ENCODE results near the gene ADH1B.
A peak's percentile ranks its signal among the peaks of the same experiment; 100 is the strongest.

Gene ADH1B

GRCh38 chr4:99336553-99336952, 15.4 kb upstream of the ADH1B start:
- H3K4me3 ChIP-seq: no peak overlapping the region
- H3K4me1 ChIP-seq: peaks cover 0 to 14% (median 0%) of the 10 kb centered on the region in 4 donors
- H3K36me3 ChIP-seq: no peaks in the 10 kb centered on the region
- intact Hi-C loops (cut with DNase I; ENCODE audit: low total_unique reads): no loop called here
- H3K9me3 ChIP-seq: no peaks in the 10 kb centered on the region
- no peaks in the 10 kb centered on the region for H3K27me3 ChIP-seq
- no peak overlapping the region for H3K27ac ChIP-seq
- DNase-seq: no peak
- no peak for TF ChIP-seq CTCF (IDR thresholded peaks at IDR 0.05)

GRCh38 chr4:99334880-99335279, 13.7 kb upstream of the ADH1B start:
- no peak for DNase-seq
- Histone ChIP-seq H3K4me3 (no peak overlapping the region), H3K4me1 (peaks cover 0 to 4% (median 0%) of the 10 kb centered on the region in 4 donors), H3K9me3 (no peaks in the 10 kb centered on the region), H3K27me3 (no peaks in the 10 kb centered on the region), H3K36me3 (no peaks in the 10 kb centered on the region), H3K27ac (no peak overlapping the region)
- intact Hi-C loops (cut with DNase I; ENCODE audit: low total_unique reads): no loop called here
- TF ChIP-seq CTCF (IDR thresholded peaks at IDR 0.05): no peak

GRCh38 chr4:99330648-99331047, 9.4 kb upstream of the ADH1B start:
- Histone ChIP-seq H3K4me1 (peaks cover 0 to 5% (median under 1%) of the 10 kb centered on the region in 4 donors), H3K4me3 (no peak overlapping the region), H3K27me3 (no peaks in the 10 kb centered on the region), H3K27ac (no peak overlapping the region), H3K9me3 (peaks cover 0 to 11% (median 0%) of the 10 kb centered on the region in 3 donors), H3K36me3 (no peaks in the 10 kb centered on the region)
- no peak for DNase-seq
- no peak for TF ChIP-seq CTCF (IDR thresholded peaks at IDR 0.05)
- intact Hi-C loops (cut with DNase I; ENCODE audit: low total_unique reads): no loop called here

- no peak for DNase-seq
- Histone ChIP-seq H3K9me3 (peaks cover 0 to 11% (median 0%) of the 10 kb centered on the region in 3 donors), H3K27me3 (no peaks in the 10 kb centered on the region), H3K4me1 (peaks cover 0 to 11% (median 2%) of the 10 kb centered on the region in 4 donors), H3K4me3 (no peak overlapping the region), H3K36me3 (no peaks in the 10 kb centered on the region), H3K27ac (no peak overlapping the region)
- intact Hi-C loops (cut with DNase I; ENCODE audit: low total_unique reads): loop anchor here (10.0 kb wide), 1 partner anchor 55 kb away; no protein-coding TSS in a partner anchor
- TF ChIP-seq CTCF (IDR thresholded peaks at IDR 0.05): no peak
Observed at GRCh38 chr4:99329876-99330275, 8.7 kb upstream of the ADH1B start.

- Histone ChIP-seq H3K4me1 (peaks cover 0 to 53% (median 17%) of the 10 kb centered on the region in 4 donors), H3K36me3 (no peaks in the 10 kb centered on the region), H3K27me3 (no peaks in the 10 kb centered on the region), H3K9me3 (peaks cover 0 to 11% (median 0%) of the 10 kb centered on the region in 3 donors), H3K27ac (peak overlapping the region; percentile 78 to 79), H3K4me3 (no peak overlapping the region)
- peak; percentile 82 to 89 for DNase-seq
- no peak for TF ChIP-seq CTCF (IDR thresholded peaks at IDR 0.05)
- intact Hi-C loops (cut with DNase I; ENCODE audit: low total_unique reads): loop anchor here (10.0 kb wide), 1 partner anchor 60 kb away; no protein-coding TSS in a partner anchor
Observed at GRCh38 chr4:99324979-99325378, 3.8 kb upstream of the ADH1B start.

GRCh38 chr4:99324361-99324760, 3.2 kb upstream of the ADH1B start:
- Histone ChIP-seq H3K4me1 (peaks cover 0 to 59% (median 17%) of the 10 kb centered on the region in 4 donors), H3K9me3 (peaks cover 0 to 11% (median 0%) of the 10 kb centered on the region in 3 donors), H3K4me3 (no peak overlapping the region), H3K27me3 (no peaks in the 10 kb centered on the region), H3K27ac (peak overlapping the region; percentile 78 to 79), H3K36me3 (peaks cover 0 to 1% (median 0%) of the 10 kb centered on the region in 3 donors)
- no peak for TF ChIP-seq CTCF (IDR thresholded peaks at IDR 0.05)
- no peak for DNase-seq
- intact Hi-C loops (cut with DNase I; ENCODE audit: low total_unique reads): loop anchor here (10.0 kb wide), 1 partner anchor 60 kb away; no protein-coding TSS in a partner anchor

All from tibial artery (tissue), 4 donors.